DMS 273 treated with DMSO at 0.1 percent for 48 hours (cell line): ENCODE data around the gene ALDH3B2.
"Not testable (repeated sequence)": the region's sequence is repeated elsewhere in the genome, so short reads cannot be mapped to it uniquely, and the experiment has no call there.

Source experiments
- DNase-seq: peaks from one replicate; lab custom pipeline; 2025; lab: John Stamatoyannopoulos, UW

The ALDH3B2 gene

GRCh38 chr11:67662142-67662834 lies 12.1 kb downstream of the ALDH3B2 start:
- DNase-seq: no peak

- not testable (repeated sequence) for DNase-seq
Observed at GRCh38 chr11:67660752-67661151, 13.7 kb downstream of the ALDH3B2 start.

DNA sequence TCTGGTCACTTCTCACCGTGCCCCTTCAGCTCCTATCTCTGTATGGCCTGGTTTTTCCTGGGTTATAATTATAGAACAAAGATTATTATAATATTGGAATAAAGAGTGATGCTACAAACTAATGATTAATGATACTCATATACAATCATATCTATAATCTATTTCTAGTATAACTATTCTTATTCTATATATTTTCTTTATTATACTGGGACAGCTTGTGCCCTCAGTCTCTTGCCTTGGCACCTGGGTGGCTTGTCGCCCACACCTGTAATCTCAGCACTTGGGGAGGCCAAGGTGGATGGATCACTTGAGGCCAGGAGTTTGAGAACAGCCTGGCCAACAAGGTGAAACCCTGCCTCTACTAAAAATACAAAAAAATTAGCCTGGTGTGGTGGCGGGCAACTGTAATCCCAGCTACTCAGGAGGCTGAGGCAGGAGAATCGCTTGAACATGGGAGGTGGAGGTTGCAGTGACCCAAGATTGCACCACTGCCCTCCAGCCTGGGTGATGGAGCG lies 14.7 kb downstream of the ALDH3B2 start:
- not testable (repeated sequence) for DNase-seq

GRCh38 chr11:67657300-67657699 lies 17.1 kb downstream of the ALDH3B2 start:
- no peak for DNase-seq

DNA sequence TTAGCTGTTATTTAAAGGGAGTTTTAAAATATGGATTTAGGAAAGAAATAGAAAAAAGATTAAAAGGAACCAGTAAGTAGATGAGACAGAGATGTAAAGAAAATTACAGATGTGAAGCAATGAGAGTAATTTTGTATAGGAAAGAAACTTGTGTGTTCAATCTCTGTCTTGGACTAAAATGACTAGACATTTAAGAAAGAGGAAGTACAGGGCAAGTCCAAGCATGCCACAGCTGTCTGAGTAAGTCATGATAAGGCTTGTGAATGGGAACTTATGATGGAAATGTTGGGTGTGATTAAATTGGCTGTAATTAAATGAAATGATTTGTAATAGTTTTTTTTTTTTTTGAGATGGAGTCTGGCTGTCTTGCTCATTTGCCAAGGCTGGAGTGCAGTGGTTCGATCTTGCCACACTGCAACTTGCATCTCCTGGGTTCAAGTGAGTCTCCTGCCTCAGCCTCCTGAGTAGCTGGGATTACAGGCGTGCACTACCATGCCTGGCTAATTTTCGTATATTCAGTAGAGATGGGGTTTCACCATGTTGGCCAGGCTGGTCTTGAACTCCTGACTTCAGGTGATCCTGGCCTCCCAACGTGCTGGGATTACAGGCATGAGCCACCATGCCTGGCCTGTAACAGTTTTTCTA lies 18.0 kb downstream of the ALDH3B2 start:
- no peak for DNase-seq

- no peak for DNase-seq
Observed at GRCh38 chr11:67654225-67654624, 20.2 kb downstream of the ALDH3B2 start.

DNA sequence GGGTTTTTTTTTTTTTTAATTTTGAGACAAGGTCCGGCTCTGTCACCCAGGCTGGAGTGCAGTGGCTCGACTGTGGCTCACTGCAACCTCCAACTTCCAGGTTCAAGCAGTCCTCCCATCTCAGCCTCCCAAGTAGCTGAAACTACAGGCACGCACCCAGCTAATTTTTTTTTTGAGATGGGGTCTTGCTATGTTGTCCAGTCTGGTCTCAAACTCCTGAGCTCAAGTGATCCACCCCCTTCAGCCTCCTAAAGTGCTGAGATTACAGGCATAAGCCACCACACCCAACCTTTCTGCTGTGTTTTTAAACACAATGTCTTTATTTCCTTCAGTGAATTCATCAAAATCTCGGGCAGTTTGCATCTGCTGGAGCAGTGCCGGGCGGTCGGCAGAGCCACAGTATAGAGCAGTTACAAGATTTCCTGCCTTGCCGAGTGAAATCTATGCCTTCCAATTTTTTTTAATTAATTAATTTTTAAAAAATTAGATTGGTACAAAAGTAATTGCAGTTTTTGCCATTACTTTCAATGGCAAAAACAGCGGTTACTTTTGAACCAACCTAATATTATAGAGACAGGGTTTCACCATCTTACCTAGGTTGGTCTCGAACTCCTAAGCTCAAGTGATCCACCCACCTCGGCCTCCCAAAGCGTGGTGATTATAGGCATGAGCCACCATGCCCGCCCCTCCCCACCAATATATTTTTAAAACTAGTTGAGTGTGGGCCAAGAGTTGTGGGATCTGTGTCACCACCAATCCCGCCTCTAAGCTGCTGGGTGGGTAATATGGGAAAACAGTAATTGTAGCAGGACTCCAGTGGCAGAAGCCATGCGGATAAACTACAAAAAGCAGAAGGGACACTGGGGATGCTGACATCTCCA lies 21.2 kb downstream of the ALDH3B2 start:
- DNase-seq: no peak

GRCh38 chr11:67651976-67652781 lies 22.2 kb downstream of the ALDH3B2 start:
- DNase-seq: no peak

- DNase-seq: no peak
Observed at GRCh38 chr11:67649634-67650510, 24.6 kb downstream of the ALDH3B2 start.

DNA sequence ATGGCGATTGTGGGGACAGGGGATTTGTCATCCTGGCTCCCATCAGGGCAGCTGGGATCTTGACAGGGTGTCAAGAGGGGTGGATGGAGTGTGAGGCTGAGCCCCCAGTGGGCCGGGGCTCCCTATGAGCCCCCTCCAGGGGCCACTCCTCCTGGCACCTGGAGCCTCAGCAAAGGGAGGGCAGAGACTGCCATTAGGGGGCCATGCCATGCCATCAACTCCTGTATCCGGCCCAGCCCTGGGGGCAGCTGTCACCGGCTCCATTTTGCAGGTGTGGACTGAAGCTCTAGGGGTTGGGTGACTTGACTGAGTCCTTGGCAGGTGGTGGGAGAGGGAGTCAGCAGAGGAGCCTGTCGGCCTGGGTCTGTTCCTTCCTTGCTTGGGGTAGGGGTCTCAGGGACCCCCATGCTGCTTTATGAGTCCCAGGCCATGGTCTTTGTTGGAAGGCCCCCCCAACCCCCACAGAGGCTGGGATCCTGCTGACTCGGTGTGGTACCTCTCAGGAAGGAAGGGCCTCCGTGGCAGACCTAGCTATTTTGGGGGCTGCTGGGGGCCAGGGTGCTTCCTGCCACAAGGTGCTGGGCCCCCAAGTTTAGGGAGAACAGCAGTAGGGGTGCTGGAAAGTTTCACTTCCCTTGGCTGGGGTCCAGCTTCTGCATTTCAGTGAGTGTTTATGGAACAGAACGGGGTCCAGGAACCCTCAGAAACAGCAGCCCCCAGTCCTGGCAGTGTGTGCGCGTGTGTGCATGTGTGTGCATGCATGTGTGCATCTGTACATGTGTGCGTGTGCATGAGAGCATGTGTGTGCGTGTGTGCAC lies 25.4 kb downstream of the ALDH3B2 start:
- no peak for DNase-seq

GRCh38 chr11:67648140-67648795 lies 26.2 kb downstream of the ALDH3B2 start:
- DNase-seq: no peak

DNA sequence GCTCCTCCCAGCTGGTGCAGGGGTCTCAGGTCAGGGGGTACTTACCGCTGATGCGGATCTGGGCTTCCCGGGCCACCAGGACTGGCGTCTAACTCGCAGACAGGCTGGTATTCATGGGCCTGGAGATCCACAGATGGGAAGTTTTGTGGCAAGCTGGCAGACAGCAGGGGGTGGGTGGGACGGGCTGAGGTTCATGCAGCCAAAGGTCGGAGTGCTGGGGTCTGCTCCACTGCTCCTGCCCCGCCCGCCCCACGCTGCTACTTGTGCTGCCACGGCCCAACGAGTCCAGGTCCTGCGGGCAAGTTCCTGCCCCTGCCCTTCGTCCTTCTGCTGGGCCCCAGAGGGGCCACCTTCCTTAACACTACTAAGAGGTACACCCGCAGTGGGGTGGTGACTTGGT lies 27.0 kb downstream of the ALDH3B2 start:
- DNase-seq: no peak

DNA sequence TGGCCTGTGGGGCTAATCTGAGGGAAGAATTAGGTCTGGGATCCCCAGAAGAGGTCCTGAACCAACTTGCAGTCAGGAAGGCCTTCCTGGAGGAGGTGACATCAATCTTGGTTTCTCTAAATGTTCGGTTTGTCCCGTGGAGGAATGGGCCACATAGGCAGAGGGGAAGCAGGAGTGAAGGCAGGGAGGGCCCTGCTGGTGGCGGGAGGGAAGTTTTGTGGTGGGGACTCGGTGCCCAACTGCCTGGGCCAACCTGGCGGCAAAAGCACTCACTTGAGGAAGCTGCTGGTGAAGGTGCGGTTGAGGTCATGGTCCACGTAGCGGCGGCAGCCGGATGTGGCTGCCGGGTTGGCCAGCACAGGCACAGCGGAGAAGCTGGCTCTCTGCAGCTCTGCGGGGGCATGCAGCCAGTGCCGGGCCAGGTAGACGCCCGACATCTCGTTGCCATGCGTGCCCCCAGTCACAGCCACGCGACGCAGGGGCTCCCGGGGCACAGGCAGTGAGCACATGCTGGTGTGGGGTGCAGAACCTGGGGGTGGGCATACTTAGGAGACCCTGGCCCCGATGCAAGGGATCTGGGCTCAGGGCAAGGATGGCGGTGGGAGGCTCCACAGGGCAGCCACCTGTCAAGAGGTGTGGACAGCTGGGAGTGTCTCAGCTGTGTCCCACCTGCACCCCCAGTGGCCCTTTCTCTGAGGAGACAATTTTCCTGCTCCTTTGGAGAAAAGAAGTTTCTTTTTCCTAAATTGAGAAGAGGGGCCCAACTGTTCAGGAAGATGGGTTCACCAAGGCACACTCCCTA lies 27.7 kb downstream of the ALDH3B2 start:
- DNase-seq: no peak

DNA sequence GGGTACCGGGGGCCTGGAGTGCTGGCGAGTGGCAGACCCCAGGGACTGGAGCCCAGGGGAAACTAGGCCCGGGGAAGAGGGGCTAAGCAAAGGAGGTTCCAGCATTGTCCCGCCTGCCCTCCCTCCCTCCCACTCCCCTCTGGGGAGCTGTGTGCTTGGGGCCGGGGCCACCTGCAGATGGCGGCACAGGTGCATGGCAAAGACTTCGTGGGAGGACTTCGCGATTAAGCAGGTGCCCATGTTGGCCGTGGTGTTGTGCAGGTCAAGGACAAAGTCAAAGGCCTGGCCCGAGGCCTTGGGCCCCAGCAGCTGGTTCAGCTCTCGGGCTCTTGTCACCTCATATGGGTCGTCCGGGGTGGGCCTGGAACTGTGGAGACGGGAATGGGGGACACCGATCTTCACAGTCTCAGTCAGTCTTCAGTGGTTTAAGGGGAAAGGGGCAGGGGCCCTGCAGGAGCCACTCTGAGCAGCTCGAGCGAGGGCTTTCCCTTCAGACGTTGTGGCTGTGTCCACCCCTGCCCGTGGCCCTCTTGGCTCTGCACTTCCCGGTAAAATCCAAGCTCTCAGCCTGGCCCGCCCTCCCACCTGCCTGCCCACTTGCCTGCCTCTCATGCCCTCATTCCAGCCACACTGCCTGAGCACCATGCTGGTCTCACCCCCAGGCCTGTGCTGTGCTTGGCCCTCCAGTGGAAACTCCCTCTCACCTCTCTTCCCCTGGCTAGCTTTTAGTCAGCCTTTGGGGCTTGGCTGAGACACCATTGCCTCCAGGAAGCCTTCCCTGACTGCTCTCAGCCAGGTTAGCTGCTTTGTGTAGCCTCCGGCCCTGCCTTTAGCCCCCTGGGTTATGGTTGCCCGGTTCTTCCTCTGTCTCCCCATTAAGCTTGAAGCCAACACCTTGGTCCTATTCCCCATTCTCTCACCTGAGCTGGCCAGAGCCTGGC lies 28.6 kb downstream of the ALDH3B2 start:
- DNase-seq: no peak

GRCh38 chr11:67644472-67645418 lies 29.7 kb downstream of the ALDH3B2 start:
- DNase-seq: no peak

- no peak for DNase-seq
Observed at GRCh38 chr11:67644042-67644441, 30.4 kb downstream of the ALDH3B2 start.
